ENCODE measurements around the gene SLC16A6.
"Not testable (repeated sequence)": the region's sequence is repeated elsewhere in the genome, so short reads cannot be mapped to it uniquely, and the experiment has no call there.

DNA sequence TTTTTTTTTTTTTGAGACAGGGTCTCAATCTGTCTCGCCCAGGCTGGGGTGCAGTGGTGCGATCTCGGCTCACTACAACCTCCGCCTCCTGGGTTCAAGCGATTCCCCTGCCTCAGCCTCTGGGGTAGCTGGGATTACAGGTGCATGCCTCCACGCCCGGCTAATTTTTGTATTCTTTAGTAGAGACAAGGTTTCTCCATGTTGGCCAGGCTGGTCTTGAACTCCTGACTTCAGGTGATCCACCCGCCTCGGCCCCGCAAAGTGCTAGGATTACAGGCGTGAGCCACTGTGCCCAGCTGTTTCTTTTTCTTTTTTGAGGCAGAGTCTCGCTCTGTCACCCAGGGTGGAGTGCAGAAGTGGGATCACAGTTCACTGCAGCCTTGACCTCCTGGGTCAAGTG, 70.1 kb downstream of the SLC16A6 start:
- TF ChIP-seq YY1 (IDR thresholded peaks at IDR 0.05; ENCODE audit: extremely low read depth, insufficient replicate concordance, low read depth, low read length); EGR1 (IDR thresholded peaks at IDR 0.05; ENCODE audit: low read depth); SRF (IDR thresholded peaks at IDR 0.05; ENCODE audit: low read depth); POLR2A (IDR thresholded peaks at IDR 0.05; ENCODE audit: borderline replicate concordance, extremely low read depth, insufficient read depth, insufficient read length); POLR2AphosphoS5 (IDR thresholded peaks at IDR 0.05; ENCODE audit: low read depth, low read length); CEBPB (IDR thresholded peaks at IDR 0.05; ENCODE audit: low read depth): not testable (repeated sequence)
- TF ChIP-seq, protein P1, sequence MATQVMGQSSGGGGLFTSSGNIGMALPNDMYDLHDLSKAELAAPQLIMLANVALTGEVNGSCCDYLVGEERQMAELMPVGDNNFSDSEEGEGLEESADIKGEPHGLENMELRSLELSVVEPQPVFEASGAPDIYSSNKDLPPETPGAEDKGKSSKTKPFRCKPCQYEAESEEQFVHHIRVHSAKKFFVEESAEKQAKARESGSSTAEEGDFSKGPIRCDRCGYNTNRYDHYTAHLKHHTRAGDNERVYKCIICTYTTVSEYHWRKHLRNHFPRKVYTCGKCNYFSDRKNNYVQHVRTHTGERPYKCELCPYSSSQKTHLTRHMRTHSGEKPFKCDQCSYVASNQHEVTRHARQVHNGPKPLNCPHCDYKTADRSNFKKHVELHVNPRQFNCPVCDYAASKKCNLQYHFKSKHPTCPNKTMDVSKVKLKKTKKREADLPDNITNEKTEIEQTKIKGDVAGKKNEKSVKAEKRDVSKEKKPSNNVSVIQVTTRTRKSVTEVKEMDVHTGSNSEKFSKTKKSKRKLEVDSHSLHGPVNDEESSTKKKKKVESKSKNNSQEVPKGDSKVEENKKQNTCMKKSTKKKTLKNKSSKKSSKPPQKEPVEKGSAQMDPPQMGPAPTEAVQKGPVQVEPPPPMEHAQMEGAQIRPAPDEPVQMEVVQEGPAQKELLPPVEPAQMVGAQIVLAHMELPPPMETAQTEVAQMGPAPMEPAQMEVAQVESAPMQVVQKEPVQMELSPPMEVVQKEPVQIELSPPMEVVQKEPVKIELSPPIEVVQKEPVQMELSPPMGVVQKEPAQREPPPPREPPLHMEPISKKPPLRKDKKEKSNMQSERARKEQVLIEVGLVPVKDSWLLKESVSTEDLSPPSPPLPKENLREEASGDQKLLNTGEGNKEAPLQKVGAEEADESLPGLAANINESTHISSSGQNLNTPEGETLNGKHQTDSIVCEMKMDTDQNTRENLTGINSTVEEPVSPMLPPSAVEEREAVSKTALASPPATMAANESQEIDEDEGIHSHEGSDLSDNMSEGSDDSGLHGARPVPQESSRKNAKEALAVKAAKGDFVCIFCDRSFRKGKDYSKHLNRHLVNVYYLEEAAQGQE (IDR thresholded peaks at IDR 0.05; ENCODE audit: low read depth), result not testable (repeated sequence)
- TF ChIP-seq, protein P2, sequence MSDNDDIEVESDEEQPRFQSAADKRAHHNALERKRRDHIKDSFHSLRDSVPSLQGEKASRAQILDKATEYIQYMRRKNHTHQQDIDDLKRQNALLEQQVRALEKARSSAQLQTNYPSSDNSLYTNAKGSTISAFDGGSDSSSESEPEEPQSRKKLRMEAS (IDR thresholded peaks at IDR 0.05), result not testable (repeated sequence)
- TF ChIP-seq, protein P3, sequence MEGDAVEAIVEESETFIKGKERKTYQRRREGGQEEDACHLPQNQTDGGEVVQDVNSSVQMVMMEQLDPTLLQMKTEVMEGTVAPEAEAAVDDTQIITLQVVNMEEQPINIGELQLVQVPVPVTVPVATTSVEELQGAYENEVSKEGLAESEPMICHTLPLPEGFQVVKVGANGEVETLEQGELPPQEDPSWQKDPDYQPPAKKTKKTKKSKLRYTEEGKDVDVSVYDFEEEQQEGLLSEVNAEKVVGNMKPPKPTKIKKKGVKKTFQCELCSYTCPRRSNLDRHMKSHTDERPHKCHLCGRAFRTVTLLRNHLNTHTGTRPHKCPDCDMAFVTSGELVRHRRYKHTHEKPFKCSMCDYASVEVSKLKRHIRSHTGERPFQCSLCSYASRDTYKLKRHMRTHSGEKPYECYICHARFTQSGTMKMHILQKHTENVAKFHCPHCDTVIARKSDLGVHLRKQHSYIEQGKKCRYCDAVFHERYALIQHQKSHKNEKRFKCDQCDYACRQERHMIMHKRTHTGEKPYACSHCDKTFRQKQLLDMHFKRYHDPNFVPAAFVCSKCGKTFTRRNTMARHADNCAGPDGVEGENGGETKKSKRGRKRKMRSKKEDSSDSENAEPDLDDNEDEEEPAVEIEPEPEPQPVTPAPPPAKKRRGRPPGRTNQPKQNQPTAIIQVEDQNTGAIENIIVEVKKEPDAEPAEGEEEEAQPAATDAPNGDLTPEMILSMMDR (IDR thresholded peaks at IDR 0.05 in 2 of 3, conservative IDR thresholded peaks at IDR 0.05 in 1 of 3; ENCODE audit: borderline replicate concordance in 1 of 3, insufficient read depth in 1 of 3, low read depth in 2 of 3, low read length in 2 of 3), result not testable (repeated sequence)
- TF ChIP-seq, protein P4, sequence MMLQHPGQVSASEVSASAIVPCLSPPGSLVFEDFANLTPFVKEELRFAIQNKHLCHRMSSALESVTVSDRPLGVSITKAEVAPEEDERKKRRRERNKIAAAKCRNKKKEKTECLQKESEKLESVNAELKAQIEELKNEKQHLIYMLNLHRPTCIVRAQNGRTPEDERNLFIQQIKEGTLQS (IDR thresholded peaks at IDR 0.05), result not testable (repeated sequence)
